ENCODE results near the gene HHIPL1. TPM values are rescaled to one million over a fixed set of nuclear protein-coding genes. Genes with fewer than 3 reads are reported as not detected.

HHIPL1 gene
- total and polyA plus RNA-seq, 2 donors (not counting 3 experiments of a cell fraction or from before 2014, with no cell fraction given) = 1.3 to 2.1 TPM

DNA sequence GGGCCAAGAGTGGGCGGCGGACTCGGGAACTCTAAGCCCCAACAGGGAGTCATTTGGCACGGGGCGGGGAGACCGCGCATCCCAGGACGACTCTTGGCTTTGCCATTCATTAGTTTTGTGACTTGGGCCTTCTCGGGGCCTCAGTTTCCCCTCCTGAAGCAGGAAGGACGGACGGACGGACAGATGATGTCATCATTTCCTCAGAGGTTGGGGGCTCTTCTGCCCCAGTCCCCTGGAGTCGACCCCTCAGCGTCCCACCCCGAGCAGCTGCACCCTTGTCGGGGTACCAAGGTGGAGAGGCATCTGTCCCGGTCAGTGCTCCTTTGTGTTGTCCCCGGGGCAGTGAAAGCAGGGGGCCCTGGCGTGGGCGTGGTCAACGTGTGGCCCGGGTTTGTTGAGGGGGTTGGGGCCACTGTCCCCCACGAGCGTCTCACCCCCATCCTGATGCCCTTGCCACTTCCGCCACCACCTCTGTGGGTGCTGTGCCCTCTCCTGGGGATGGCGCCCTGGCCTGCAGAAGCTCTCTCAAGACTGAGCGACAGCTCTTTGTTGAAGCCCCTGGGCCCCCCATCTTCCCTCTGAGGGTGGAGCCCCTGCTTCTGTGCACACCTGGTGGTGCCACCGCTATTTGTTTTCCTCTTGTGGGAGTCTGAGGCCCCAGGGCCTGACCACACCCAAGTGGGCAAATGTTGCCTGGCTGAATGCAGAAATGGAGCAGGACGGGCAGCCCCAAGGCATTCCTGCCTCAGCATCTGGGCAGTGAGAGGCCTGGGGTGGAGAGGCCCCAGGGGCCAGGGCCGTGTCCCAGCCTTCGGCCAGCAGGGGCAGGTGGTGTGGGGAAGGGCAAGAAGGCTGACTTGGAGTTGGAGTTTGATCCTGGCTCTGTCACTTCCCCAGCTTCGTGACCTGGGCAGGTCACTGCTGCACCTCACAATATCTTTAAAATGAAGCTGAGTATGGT lies 896 bp downstream of the HHIPL1 start:
- BruUV-seq (replicated peaks) = no TSS peak
- Histone ChIP-seq H3K27me3 (ENCODE audit: control insufficient read depth in 2 of 2, insufficient read depth in 2 of 2, low read length in 2 of 2) (no peaks in the 10 kb centered on the region), H3K27ac (ENCODE audit: insufficient read depth, low read depth, low read length) (no peak overlapping the region), H2AFZ (ENCODE audit: low read depth, low read length) (peak overlapping the region; percentile 92), H3K79me2 (ENCODE audit: control insufficient read depth, insufficient read depth, low read length) (no peaks in the 10 kb centered on the region), H3K9ac (replicated peaks; ENCODE audit: extremely low read depth, insufficient read depth, low read length) (no peak overlapping the region), H3K9me3 (replicated peaks; ENCODE audit: control insufficient read depth, insufficient read depth, low read length) (no peaks in the 10 kb centered on the region), H3K36me3 (ENCODE audit: control insufficient read depth in 2 of 2, extremely low read depth in 1 of 2, insufficient read depth in 2 of 2, low read length in 2 of 2) (no peaks in the 10 kb centered on the region), H3K4me3 (replicated peaks in 1 of 3; ENCODE audit: insufficient read depth in 1 of 3, low read depth in 1 of 3, low read length in 3 of 3) (peak overlapping the region in 2 of 3 experiments; percentile 19 to 24), H3K4me2 (ENCODE audit: insufficient read depth, low read length) (peak overlapping the region; percentile 33), H4K20me1 (replicated peaks; ENCODE audit: control insufficient read depth, extremely low read depth, insufficient read depth, low read length) (no peaks in the 10 kb centered on the region), H3K4me1 (ENCODE audit: control insufficient read depth, extremely low read depth, insufficient read depth, low read length) (no peaks in the 10 kb centered on the region), H3K9me1 (replicated peaks; ENCODE audit: control insufficient read depth, extremely low read depth, insufficient read depth, low read length) (no peaks in the 10 kb centered on the region)
- no peak for DNase-seq (ENCODE audit: low read depth, low spot score)
- dilution Hi-C loops (cut with MboI; ENCODE audit: extremely low pct_ligation_motif_present, low sequenced_read_pairs) = no loop called here
- POLR2A ChIA-PET = no interaction called here
- intact Hi-C loops (cut with micrococcal nuclease) = no loop called here
- FAIRE-seq = no peak
- CTCF ChIA-PET = interaction anchor here (1.2 kb wide), 1 partner anchor 8 kb away, joined by 3 read pairs; no protein-coding TSS in a partner anchor
- TF ChIP-seq GATA2 (IDR thresholded peaks at IDR 0.05; ENCODE audit: insufficient read depth, insufficient read length, low read depth, low read length) (no peak), POLR2A (IDR thresholded peaks at IDR 0.05; ENCODE audit: low read depth, low read length) (no peak)

- H3K27me3 ChIP-seq (ENCODE audit: control insufficient read depth in 2 of 2, insufficient read depth in 2 of 2, low read length in 2 of 2) = no peaks in the 10 kb centered on the region
- H2AFZ ChIP-seq (ENCODE audit: low read depth, low read length) = no peak overlapping the region
- intact Hi-C loops (cut with micrococcal nuclease) = no loop called here
- H3K4me2 ChIP-seq (ENCODE audit: insufficient read depth, low read length) = no peak overlapping the region
- H3K4me3 ChIP-seq (replicated peaks in 1 of 3; ENCODE audit: insufficient read depth in 1 of 3, low read depth in 1 of 3, low read length in 3 of 3) = no peak overlapping the region
- H3K27ac ChIP-seq (ENCODE audit: insufficient read depth, low read depth, low read length) = no peak overlapping the region
- no peak for DNase-seq (ENCODE audit: low read depth, low spot score)
- H3K9me3 ChIP-seq (replicated peaks; ENCODE audit: control insufficient read depth, insufficient read depth, low read length) = no peaks in the 10 kb centered on the region
- FAIRE-seq = no peak
- no peaks in the 10 kb centered on the region for H3K9me1 ChIP-seq (replicated peaks; ENCODE audit: control insufficient read depth, extremely low read depth, insufficient read depth, low read length)
- dilution Hi-C loops (cut with MboI; ENCODE audit: extremely low pct_ligation_motif_present, low sequenced_read_pairs) = no loop called here
- H3K9ac ChIP-seq (replicated peaks; ENCODE audit: extremely low read depth, insufficient read depth, low read length) = no peak overlapping the region
- no peaks in the 10 kb centered on the region for H3K79me2 ChIP-seq (ENCODE audit: control insufficient read depth, insufficient read depth, low read length)
- H3K36me3 ChIP-seq (ENCODE audit: control insufficient read depth in 2 of 2, extremely low read depth in 1 of 2, insufficient read depth in 2 of 2, low read length in 2 of 2) = no peaks in the 10 kb centered on the region
- POLR2A ChIA-PET = no interaction called here
- H3K4me1 ChIP-seq (ENCODE audit: control insufficient read depth, extremely low read depth, insufficient read depth, low read length) = no peaks in the 10 kb centered on the region
- CTCF ChIA-PET = interaction anchor here (1.9 kb wide), 1 partner anchor 10 kb away, joined by 3 read pairs; no protein-coding TSS in a partner anchor
- no peaks in the 10 kb centered on the region for H4K20me1 ChIP-seq (replicated peaks; ENCODE audit: control insufficient read depth, extremely low read depth, insufficient read depth, low read length)
- no peak for TF ChIP-seq GATA2 (IDR thresholded peaks at IDR 0.05; ENCODE audit: insufficient read depth, insufficient read length, low read depth, low read length)
- BruUV-seq (replicated peaks) = no TSS peak
Measured at GRCh38 chr14:99647411-99647810, 2.5 kb downstream of the HHIPL1 start.

All from endothelial cell of umbilical vein (primary cell).